OCI-LY3 (cell line): ENCODE results near the gene ANKRD34A.

Experiments
- CTCF ChIP-seq: fragments of 200-600, 300-600 bp; sonication (generic); IDR thresholded peaks from 2 replicates; pipeline ENCODE4 v1.5.1; 2014; ENCODE audit warnings: antibody characterized with exemption, low read length, low read depth
- EZH2phosphoT487 ChIP-seq: fragments of 200-600 bp; shearing (Covaris generic); IDR thresholded peaks from 2 replicates; pipeline ENCODE4 v1.6.1; 2018; ENCODE audit warnings: antibody characterized with exemption, mixed run types, low read depth

- TF ChIP-seq CTCF (no peak), EZH2phosphoT487 (no peak)
Measured at GRCh38 chr1:145935708-145936107, 28.7 kb downstream of the ANKRD34A start.
